HG03575 (cell line): ENCODE results near the gene DNAJC12.
"Not testable (repeated sequence)": the region's sequence is repeated elsewhere in the genome, so short reads cannot be mapped to it uniquely, and the experiment has no call there.

Experiments used
- ATAC-seq: cut with Tn5 transposase; IDR thresholded peaks from one replicate; pipeline ENCODE4 v1.9.1; 2021; ENCODE audit not compliant: unreplicated experiment, insufficient number of reproducible peaks, low FRiP score; ENCODE audit errors: extremely low read depth

DNAJC12 gene

GRCh38 chr10:67775279-67775678 is 62.7 kb downstream of the DNAJC12 start:
- no peak for ATAC-seq

- peak; percentile 90 for ATAC-seq
These were observed 65.0 kb downstream of the DNAJC12 start for GRCh38 chr10:67772894-67773511.

- no peak for ATAC-seq
These were observed 65.8 kb downstream of the DNAJC12 start for GRCh38 chr10:67772151-67772550.

GRCh38 chr10:67771200-67771599 is 66.8 kb downstream of the DNAJC12 start:
- no peak for ATAC-seq

- peak; percentile 62 for ATAC-seq
These were observed 67.5 kb downstream of the DNAJC12 start for GRCh38 chr10:67770537-67770936.

GRCh38 chr10:67767244-67767643 is 70.7 kb downstream of the DNAJC12 start:
- ATAC-seq: no peak

GRCh38 chr10:67764012-67764822 is 73.8 kb downstream of the DNAJC12 start:
- peak; percentile 78 for ATAC-seq

- ATAC-seq: peak; percentile 12
These were observed 74.4 kb downstream of the DNAJC12 start for GRCh38 chr10:67763499-67764011.

- ATAC-seq: not testable (repeated sequence)
These were observed 75.4 kb downstream of the DNAJC12 start for GRCh38 chr10:67762567-67762966.

- ATAC-seq: no peak
These were observed 77.7 kb downstream of the DNAJC12 start for GRCh38 chr10:67760272-67760671.
